Measurements from ENCODE around the gene SLC30A3. TPM values are rescaled to one million over a fixed set of nuclear protein-coding genes. Genes with fewer than 3 reads are reported as not detected.

Gene SLC30A3
- total and polyA plus RNA-seq, 2 of the 13 experiments (the other 11 are each of a cell fraction or from before 2014, with no cell fraction given): 0.38 to 0.79 TPM

DNA sequence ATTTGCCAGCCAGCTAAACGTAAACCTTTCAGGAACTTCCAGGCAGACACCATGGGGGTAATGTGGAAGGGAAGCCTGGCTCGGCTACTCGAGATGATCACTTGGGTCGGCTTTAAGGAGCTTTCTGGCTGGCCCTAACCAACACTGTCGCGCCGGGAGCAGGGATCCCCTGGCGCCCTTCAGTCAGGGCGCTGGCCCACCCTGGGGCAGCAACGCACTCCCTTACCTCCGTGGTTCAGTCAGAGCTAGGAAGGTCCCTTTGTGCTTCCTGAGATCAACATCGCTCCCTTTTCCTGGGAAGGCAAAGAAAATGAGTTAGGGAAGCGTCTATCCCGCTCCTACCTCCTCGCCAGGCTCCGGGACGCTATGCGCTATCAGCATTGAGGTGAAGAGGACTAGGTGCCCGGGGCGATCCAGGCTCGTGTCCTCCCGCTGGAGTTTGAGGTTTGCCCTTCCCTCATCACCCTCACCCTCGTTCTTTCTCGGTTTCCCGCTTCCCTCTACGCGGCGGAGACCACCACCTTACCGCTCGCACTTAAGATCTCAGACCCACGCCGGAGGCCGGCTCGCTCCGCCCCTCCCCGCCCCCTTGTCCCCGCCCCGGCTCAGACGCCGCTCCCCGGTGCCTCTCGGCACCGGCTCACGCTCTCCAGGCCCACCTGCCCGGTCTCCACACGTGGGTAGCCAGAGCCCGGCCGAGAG is 51.5 kb downstream of the SLC30A3 start (continued):
- TF ChIP-seq ZNF17 (CRISPR knock-in tag; IDR thresholded peaks at IDR 0.05) (0 out of 2 replicates have a peak, but pooled peaks have one; percentile 38), GLI4 (CRISPR knock-in tag; IDR thresholded peaks at IDR 0.05; ENCODE audit: borderline replicate concordance) (0 out of 2 replicates have a peak, but pooled peaks have one; percentile 61), ZBTB38 (CRISPR knock-in tag; IDR thresholded peaks at IDR 0.05) (peak; percentile 60; the same call in 1 of the 2 replicates), RARG (CRISPR knock-in tag; IDR thresholded peaks at IDR 0.05; ENCODE audit: low read depth) (no peak), ZSCAN30 (CRISPR knock-in tag; IDR thresholded peaks at IDR 0.05) (0 out of 2 replicates have a peak, but pooled peaks have one; percentile 50), PITX1 (CRISPR knock-in tag; IDR thresholded peaks at IDR 0.05) (peak; percentile 35; the same call in 1 of the 2 replicates), ZNF598 (CRISPR knock-in tag; IDR thresholded peaks at IDR 0.05; ENCODE audit: borderline replicate concordance) (peak; percentile 75; the same call in 1 of the 2 replicates), GFI1 (CRISPR knock-in tag; IDR thresholded peaks at IDR 0.05; ENCODE audit: borderline replicate concordance) (peak; percentile 47; the same call in 1 of the 2 replicates), SKI (IDR thresholded peaks at IDR 0.05; ENCODE audit: partially characterized antibody) (peak; percentile 1), GTF3A (CRISPR knock-in tag; conservative IDR thresholded peaks at IDR 0.05) (0 out of 2 replicates have a peak, but pooled peaks have one; percentile 24), ARNTL (CRISPR knock-in tag; IDR thresholded peaks at IDR 0.05) (peak; percentile 4; the same call in 1 of the 2 replicates), ARNT (IDR thresholded peaks at IDR 0.05) (no peak), SNAI1 (CRISPR knock-in tag; IDR thresholded peaks at IDR 0.05; ENCODE audit: borderline replicate concordance) (peak; percentile 78; the same call in 1 of the 2 replicates), ZNF263 (CRISPR knock-in tag; IDR thresholded peaks at IDR 0.05) (0 out of 2 replicates have a peak, but pooled peaks have one; percentile 30)
- TF ChIP-seq, protein P1, sequence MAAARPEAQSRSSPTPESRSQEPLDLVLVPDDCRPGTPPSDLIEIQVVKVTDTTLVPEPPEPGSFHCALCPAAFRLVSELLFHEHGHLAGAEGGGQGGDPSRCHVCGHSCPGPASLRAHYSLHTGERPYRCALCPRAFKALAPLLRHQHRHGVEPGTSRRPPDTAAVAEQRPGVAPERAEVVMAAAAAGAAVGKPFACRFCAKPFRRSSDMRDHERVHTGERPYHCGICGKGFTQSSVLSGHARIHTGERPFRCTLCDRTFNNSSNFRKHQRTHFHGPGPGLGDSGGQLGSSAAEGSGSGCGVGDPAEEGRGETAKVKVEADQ (CRISPR knock-in tag; IDR thresholded peaks at IDR 0.05; ENCODE audit: borderline replicate concordance): peak; percentile 50
- TF ChIP-seq, protein P2, sequence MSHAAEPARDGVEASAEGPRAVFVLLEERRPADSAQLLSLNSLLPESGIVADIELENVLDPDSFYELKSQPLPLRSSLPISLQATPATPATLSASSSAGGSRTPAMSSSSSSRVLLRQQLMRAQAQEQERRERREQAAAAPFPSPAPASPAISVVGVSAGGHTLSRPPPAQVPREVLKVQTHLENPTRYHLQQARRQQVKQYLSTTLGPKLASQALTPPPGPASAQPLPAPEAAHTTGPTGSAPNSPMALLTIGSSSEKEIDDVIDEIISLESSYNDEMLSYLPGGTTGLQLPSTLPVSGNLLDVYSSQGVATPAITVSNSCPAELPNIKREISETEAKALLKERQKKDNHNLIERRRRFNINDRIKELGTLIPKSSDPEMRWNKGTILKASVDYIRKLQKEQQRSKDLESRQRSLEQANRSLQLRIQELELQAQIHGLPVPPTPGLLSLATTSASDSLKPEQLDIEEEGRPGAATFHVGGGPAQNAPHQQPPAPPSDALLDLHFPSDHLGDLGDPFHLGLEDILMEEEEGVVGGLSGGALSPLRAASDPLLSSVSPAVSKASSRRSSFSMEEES (CRISPR knock-in tag; IDR thresholded peaks at IDR 0.05): no peak
- TF ChIP-seq, protein P3, sequence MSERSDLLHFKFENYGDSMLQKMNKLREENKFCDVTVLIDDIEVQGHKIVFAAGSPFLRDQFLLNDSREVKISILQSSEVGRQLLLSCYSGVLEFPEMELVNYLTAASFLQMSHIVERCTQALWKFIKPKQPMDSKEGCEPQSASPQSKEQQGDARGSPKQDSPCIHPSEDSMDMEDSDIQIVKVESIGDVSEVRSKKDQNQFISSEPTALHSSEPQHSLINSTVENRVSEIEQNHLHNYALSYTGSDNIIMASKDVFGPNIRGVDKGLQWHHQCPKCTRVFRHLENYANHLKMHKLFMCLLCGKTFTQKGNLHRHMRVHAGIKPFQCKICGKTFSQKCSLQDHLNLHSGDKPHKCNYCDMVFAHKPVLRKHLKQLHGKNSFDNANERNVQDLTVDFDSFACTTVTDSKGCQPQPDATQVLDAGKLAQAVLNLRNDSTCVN (CRISPR knock-in tag; IDR thresholded peaks at IDR 0.05; ENCODE audit: borderline replicate concordance): peak; percentile 69; the same call in 1 of the 2 replicates
- TF ChIP-seq, protein P4, sequence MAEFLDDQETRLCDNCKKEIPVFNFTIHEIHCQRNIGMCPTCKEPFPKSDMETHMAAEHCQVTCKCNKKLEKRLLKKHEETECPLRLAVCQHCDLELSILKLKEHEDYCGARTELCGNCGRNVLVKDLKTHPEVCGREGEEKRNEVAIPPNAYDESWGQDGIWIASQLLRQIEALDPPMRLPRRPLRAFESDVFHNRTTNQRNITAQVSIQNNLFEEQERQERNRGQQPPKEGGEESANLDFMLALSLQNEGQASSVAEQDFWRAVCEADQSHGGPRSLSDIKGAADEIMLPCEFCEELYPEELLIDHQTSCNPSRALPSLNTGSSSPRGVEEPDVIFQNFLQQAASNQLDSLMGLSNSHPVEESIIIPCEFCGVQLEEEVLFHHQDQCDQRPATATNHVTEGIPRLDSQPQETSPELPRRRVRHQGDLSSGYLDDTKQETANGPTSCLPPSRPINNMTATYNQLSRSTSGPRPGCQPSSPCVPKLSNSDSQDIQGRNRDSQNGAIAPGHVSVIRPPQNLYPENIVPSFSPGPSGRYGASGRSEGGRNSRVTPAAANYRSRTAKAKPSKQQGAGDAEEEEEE (CRISPR knock-in tag; IDR thresholded peaks at IDR 0.05; ENCODE audit: borderline replicate concordance): 0 out of 2 replicates have a peak, but pooled peaks have one; percentile 29
- TF ChIP-seq, protein P5, sequence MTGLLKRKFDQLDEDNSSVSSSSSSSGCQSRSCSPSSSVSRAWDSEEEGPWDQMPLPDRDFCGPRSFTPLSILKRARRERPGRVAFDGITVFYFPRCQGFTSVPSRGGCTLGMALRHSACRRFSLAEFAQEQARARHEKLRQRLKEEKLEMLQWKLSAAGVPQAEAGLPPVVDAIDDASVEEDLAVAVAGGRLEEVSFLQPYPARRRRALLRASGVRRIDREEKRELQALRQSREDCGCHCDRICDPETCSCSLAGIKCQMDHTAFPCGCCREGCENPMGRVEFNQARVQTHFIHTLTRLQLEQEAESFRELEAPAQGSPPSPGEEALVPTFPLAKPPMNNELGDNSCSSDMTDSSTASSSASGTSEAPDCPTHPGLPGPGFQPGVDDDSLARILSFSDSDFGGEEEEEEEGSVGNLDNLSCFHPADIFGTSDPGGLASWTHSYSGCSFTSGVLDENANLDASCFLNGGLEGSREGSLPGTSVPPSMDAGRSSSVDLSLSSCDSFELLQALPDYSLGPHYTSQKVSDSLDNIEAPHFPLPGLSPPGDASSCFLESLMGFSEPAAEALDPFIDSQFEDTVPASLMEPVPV (CRISPR knock-in tag; IDR thresholded peaks at IDR 0.05): peak; percentile 11; the same call in 1 of the 2 replicates
- TF ChIP-seq, protein P6, sequence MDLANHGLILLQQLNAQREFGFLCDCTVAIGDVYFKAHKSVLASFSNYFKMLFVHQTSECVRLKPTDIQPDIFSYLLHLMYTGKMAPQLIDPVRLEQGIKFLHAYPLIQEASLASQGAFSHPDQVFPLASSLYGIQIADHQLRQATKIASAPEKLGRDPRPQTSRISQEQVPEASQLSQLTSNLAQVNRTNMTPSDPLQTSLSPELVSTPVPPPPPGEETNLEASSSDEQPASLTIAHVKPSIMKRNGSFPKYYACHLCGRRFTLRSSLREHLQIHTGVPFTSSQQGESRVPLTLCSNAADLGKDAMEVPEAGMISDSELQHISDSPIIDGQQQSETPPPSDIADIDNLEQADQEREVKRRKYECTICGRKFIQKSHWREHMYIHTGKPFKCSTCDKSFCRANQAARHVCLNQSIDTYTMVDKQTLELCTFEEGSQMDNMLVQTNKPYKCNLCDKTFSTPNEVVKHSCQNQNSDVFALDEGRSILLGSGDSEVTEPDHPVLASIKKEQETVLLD (CRISPR knock-in tag; IDR thresholded peaks at IDR 0.05; ENCODE audit: low read depth): no peak
